LNCaP clone FGC (cell line): Measurements from ENCODE around the gene CELSR1.

ENCODE experiments used
- DNase-seq: peaks from one replicate; pipeline ENCODE4 v3.0.0-alpha.2; 2011; ENCODE audit warnings: low read depth
- H3K4me3 ChIP-seq: 2 replicates; pipeline ENCODE4 v1.5.1; 2011; ENCODE audit warnings: mild to moderate bottlenecking, low read depth, low read length, control low read depth
- TF ChIP-seq, protein P1 (sequence below): IDR thresholded peaks from 2 replicates; pipeline ENCODE4 v1.5.1; 2012; ENCODE audit warnings: mild to moderate bottlenecking; ENCODE audit not compliant: control insufficient read depth, insufficient read depth; ENCODE audit errors: extremely low read depth

CELSR1 gene

DNA sequence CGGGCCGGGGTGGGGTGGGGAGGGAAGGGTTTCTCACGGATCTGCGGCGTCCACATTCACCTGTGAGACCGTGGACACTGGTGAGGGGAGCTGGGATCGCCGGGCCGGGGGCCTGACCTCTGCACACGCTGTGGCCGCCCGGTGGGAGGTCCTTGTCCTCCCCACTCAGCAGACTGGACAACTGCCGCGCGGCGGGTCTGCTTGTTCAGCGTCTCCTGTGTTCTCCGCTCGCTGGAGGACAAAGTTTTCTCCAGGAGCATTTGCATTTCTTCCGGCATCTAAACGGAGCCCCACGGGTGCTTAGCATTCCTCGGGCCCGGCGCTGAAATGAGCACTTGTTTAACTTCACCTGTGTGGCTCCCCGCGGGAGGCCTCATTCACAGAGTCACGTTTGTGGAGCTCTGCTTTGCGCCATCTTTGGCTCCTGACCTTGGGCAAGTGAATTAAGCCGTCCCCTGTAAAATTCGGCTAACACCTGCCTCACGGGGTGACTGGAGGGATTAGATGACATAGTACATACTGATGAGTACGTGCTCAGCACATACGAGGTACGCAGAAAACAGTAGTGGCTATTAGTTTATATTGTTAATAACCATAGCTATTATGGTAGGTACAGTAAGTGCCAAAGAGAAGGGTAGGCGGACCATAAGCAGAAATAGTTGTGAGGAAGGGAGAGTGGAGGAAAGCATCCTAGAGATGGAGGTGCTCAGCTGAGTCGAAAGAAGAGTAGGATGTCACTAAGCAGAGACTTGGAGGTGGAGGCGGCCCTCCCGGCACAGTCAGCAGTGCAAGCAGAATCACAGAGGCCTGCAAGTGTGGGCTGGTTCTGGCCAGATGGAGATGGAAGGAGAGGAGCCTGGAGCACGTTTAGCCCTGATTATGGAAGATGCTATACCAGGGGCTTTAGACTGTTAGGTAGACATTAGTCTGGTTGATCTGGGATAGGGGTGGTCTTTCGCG lies 201.0 kb downstream of the CELSR1 start:
- peak overlapping the region; percentile 94 for H3K4me3 ChIP-seq
- TF ChIP-seq, protein P1, sequence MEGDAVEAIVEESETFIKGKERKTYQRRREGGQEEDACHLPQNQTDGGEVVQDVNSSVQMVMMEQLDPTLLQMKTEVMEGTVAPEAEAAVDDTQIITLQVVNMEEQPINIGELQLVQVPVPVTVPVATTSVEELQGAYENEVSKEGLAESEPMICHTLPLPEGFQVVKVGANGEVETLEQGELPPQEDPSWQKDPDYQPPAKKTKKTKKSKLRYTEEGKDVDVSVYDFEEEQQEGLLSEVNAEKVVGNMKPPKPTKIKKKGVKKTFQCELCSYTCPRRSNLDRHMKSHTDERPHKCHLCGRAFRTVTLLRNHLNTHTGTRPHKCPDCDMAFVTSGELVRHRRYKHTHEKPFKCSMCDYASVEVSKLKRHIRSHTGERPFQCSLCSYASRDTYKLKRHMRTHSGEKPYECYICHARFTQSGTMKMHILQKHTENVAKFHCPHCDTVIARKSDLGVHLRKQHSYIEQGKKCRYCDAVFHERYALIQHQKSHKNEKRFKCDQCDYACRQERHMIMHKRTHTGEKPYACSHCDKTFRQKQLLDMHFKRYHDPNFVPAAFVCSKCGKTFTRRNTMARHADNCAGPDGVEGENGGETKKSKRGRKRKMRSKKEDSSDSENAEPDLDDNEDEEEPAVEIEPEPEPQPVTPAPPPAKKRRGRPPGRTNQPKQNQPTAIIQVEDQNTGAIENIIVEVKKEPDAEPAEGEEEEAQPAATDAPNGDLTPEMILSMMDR, result no peak
- DNase-seq, result no peak

DNA sequence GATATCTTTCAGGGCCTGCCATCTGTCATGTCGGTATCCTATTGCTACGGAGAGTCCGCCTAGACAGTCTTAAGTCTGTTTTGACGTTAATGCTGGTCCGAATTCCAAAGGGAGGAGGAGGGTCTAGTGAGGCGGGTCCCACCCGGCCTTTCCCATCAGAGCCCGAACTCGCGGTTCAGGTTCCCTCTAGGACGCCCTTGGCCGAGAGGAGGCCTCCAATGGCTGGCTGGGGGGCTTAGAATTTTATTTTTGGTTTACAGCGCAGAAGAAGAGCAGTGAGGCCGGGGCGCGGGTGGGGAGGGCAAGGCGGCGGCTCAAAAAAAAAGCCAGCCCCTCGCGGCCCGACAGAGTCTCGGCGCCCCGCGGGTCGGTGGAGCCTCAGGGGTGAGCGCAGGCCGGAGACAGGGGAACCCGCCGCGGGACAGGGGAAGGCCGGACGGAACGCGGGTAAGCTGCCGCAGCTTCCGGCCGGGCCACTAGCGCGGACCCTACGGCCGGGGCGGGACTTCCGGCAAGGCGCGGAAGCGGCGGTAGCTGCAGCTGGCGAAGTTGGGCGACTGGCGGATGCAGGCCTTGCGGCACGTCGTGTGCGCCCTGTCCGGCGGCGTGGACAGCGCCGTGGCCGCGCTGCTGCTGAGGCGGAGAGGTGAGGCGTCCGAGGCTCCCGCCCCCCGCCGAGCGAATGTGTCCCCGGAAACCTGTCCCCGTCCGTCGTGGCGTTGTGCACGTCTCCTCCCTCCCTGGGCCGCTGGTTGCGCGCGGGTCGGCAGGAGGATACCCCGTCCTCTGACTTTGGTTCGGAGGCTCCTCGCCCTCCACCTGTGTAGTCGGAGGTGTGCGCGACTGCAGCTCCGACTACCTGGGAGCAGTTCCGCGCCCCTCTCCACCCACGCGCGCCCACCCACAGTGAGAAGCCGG lies 202.0 kb downstream of the CELSR1 start, which contains the start of gene TRMU:
TSS of gene TRMU (plus strand) at position 514 of the 918 bp plus-strand sequence. CDS start at position 565, 51 bp downstream.
- DNase-seq, result peak; percentile 58
- TF ChIP-seq, protein P1, result no peak

DNA sequence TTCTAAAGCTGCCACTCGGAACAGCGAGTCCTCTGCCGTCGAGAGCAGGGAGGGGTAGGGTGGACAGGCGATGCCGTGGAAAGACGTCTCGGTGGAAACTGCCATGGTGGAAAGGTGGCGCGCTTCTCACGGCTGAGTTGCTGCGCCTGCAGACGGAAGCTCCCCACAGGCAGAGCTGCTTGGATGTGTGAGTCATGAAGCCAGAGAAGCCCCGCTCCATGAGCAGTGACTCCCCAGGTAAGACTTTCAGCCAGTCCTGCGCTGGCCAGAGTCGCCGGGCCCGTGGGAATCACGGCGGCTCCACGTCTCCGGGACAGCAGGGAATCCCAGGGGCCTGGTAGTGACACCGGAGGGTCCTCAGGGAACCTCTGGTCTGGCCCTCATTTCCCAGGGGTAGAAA lies 205.9 kb downstream of the CELSR1 start:
- TF ChIP-seq, protein P1, result no peak
- no peak for DNase-seq
- no peak overlapping the region for H3K4me3 ChIP-seq

More for the DNA sequence above, 202.0 kb downstream of the CELSR1 start, which contains the start of gene TRMU:
- peak within 1 kb of the TSS; percentile 94 for H3K4me3 ChIP-seq

DNA sequence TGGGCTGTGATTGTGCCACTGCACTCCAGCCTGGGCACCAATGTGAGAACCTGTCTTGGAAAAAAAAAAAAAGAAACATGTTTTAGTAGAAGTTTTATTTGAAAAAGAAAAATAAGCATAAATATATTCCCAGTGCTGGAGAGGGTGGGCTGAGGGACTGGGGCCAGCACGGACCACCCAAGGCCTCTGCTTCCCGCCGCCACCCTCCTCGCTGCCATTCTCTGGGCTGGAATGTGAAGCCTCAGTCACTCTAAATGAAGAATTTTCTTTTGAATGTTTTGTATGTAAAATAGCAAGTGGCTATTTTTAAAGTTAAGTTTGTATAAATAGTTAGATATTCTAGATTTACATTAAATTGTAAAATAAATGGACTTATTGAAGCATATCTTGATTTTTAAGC lies 207.0 kb downstream of the CELSR1 start:
- no peak for DNase-seq
- H3K4me3 ChIP-seq, result no peak overlapping the region
- TF ChIP-seq, protein P1, result no peak

DNA sequence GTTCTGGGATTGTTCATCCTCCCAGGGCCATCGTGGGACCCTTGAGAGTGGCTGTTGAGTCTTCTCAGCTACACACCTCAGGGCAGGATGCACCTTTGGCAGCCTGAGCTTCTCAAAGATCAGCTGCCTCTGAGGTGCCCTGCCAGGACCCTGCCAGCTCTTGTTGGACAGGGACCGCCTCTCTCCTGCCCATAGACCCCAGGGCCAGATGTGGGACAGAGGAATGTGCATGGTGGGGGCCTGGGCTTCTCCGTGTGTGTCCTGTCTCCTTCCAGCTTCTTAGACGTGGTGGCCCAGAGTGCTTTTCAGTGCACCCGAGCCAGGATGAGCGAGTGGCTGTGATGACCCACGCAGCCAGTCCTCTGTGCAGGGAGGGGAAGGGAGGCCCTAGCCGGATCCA lies 207.8 kb downstream of the CELSR1 start:
- H3K4me3 ChIP-seq, result no peak overlapping the region
- DNase-seq, result no peak
- TF ChIP-seq, protein P1, result no peak

DNA sequence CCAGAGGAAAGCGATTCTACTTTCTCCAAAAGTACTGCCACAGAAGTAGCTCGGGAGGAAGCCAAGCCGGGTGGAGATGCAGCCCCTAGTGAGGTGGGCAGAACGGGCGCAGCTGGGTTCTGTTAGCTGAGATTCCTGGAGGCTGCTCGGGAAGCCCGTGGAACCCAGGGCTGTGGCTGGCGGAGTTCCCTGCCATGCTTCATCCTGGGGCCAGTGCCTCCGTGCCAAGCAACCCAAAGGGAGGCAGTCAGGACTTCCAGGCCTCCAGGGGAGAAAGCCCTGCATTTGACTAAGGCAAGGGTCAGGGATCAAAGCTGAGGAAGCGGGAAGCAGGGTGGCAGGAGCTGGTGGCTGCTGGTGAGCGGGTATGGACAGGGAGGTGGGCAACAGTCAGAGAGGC lies 208.6 kb downstream of the CELSR1 start:
- DNase-seq, result no peak
- TF ChIP-seq, protein P1, result no peak
- H3K4me3 ChIP-seq, result no peak overlapping the region
